Caki2 (cell line): ENCODE measurements around the gene AIFM1. TPM values are rescaled to one million over a fixed set of nuclear protein-coding genes. Genes with fewer than 3 reads are reported as not detected.

Experiments
- DNase-seq: peaks from one replicate; pipeline ENCODE4 v3.0.0-alpha.2; 2015; ENCODE audit warnings: low read depth
- in situ Hi-C: cut with HindIII; loops from 2 replicates; pipeline ENCODE4 v1.10.0; 2016; ENCODE audit warnings: low sequenced_read_pairs, low pct_unique_long_range_greater_than_20kb, mixed read lengths
- total RNA-seq: library from RNA; depleted of rRNA; stranded (reverse); fragments of >200 nt; shearing (Covaris generic); gene quantifications from 2 replicates; pipeline ENCODE4 v1.2.3, GENCODE V29; 2014; ENCODE audit warnings: low replicate concordance

AIFM1 gene
- total RNA-seq, 1 experiment from 2014 or later: 29.7 TPM

DNA sequence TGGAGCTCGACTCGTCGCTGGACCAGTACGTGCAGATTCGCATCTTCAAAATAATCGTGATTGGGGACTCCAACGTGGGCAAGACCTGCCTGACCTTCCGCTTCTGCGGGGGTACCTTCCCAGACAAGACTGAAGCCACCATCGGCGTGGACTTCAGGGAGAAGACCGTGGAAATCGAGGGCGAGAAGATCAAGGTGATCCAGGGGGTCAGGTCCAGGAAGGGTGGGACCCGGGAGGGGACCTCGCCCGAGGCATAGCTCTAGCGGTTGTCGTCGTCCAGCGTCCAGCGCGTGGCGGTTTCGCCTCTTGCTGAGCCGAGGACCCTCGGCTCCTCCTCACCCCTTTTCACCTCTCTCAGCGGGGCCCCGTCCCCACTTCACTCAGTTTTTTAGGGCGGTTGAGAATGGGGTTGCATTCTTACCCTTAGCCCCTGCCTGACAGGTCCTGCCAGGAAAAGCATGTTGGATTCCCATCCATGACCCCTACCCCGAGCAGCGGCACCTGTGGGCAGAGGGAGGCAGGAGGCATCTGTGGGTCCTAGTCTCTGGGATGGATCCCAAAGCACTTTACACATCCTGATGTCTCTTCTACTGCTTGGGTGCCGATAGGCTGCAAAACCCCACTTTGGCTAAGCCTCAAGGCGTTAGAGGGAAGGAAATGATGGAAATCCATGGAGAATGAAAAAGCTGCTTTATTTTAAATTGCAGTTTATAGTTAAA, 6.6 kb upstream of the AIFM1 start:
- DNase-seq: no peak
- in situ Hi-C loops: no loop called here

DNA sequence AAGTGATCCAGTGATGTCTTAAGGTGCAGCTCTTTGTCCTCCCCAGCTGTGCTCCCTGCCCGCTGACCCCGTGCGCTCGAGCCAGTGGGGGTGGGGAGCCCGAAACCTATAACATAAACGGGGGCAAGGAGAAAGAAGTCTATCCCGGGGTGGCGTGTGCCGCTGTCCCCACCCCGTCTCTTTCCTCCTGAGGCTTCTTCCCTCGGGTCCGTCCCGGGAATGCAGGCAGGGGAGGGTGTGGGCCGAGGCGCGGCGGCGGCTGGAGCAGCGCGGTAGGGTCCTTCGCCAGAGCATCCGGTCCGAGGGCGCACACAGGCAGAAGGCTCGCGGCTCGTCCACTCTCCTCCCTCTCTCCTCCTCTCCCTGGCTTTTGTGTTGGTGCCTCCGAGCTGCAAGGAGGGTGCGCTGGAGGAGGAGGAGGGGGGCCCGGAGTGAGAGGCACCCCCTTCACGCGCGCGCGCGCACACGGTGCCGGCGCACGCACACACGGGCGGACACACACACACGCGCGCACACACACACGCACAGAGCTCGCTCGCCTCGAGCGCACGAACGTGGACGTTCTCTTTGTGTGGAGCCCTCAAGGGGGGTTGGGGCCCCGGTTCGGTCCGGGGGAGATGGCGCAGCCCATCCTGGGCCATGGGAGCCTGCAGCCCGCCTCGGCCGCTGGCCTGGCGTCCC, 5.9 kb upstream of the AIFM1 start, which contains the start of gene RAB33A:
Gene RAB33A (plus strand): TSS at position 517 of the 681 bp plus-strand sequence. CDS start 101 bp downstream, at position 618.
- no peak for DNase-seq
- in situ Hi-C loops: no loop called here

DNA sequence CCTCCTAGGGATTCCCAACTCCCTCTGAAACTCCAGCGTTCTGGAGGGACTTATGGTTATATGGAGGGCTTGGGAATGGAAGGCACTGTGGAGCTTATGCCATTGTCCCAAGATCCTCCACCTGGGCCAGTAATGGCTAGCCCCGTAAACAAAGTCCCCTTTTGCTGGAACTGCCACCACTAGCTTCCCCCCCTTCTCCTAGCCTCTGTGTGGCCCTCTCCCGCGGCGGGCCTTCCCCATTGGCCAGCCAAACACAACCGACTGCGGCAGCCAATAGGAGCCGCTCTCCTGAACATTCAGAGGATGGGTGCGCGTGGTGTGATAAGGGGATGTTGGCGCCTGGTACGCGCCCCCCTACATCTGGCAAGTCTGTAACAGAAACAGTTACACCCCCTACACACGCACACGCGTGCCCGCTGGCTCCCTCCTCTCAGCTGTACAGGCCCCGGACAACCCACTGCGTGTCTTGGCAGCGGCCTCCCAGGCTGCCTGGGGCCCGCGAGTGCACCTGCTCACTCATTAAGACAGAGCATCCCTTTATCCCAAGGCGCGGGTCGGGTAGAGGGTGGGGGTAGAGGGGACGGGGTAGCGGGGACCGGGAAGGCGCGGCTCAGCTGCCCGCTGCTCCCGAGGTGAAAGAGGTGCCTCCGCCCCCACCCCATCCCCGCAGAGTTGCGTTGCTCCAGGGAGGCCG, 5.3 kb upstream of the AIFM1 start:
- no peak for DNase-seq
- in situ Hi-C loops: no loop called here

DNA sequence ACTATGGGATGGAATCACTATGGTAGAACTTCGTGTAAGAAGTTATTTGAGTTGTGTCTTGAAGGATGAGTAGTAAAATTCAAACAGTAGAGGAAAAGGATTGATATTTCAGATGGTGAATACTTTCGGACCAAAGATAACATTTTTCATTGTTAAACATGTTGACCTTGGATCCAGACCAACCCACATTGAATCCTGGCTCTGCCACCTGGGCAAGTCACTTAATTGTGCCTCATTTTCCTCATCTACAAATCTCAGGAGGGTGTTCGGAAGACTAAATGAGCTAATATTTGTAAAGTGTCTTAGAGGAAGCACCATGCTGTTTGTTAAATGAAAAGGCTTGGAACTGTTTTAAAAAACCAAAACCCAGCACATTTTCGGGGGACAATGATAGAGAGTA, 1.4 kb upstream of the AIFM1 start:
- in situ Hi-C loops: no loop called here
- DNase-seq: no peak

DNA sequence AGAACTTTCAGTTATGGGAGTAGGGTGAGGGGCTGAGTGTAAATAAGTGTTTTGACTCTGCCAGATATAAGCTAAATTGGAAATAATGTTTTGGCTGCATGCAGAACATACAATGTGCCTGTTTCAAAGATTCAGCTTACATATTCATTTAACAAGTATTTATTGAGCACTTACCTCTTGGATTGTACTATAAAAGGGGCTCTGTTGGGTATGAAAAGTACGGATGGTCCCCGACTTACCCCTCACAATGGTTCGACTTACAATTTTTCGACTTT, 799 bp upstream of the AIFM1 start:
- in situ Hi-C loops: no loop called here
- no peak for DNase-seq

DNA sequence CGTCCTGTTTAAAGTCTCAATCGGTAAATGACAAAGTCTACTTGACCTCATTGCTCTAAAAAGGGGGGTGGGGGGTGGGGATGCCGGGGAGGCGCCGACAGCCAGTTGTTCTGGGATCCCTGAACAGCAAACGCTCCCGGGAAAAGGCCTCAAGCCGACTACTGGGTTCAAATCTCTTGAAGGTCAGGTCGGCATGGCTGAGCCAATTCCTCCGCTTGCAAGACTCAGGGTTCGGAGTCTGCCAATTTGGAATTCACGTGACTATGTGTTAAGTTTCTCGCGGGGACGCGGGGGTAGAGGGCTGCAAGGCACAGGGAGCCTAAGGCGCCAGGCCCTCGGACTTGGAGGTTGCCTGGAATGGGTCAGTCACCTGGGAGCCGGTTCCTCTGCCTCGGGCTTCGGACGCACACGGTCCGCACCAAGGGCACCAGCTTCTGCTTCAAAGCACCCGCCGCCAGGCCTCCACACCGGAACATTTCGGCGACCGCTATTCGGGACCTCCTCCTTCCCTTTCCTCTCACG, 399 bp downstream of the AIFM1 start:
- in situ Hi-C loops: no loop called here
- no peak for DNase-seq

DNA sequence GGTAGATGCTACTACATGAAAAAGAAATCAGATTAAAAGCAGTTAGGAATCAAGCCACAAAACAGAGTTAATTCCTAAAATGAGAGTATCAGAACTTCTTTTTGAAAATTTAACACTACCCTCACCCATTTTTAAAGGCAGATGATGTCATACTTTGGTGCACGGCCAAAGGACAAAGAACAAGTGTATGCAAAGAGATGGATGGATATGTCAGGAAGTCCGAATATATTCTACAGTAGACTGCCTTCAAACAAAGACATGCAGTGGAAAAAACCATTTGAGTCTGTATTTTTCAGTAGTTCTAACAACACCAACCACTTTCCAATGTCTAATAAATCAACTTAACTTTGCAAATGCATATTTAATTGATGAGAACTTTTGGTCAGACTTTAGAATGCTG, 2.2 kb downstream of the AIFM1 start:
- in situ Hi-C loops: no loop called here
- no peak for DNase-seq

DNA sequence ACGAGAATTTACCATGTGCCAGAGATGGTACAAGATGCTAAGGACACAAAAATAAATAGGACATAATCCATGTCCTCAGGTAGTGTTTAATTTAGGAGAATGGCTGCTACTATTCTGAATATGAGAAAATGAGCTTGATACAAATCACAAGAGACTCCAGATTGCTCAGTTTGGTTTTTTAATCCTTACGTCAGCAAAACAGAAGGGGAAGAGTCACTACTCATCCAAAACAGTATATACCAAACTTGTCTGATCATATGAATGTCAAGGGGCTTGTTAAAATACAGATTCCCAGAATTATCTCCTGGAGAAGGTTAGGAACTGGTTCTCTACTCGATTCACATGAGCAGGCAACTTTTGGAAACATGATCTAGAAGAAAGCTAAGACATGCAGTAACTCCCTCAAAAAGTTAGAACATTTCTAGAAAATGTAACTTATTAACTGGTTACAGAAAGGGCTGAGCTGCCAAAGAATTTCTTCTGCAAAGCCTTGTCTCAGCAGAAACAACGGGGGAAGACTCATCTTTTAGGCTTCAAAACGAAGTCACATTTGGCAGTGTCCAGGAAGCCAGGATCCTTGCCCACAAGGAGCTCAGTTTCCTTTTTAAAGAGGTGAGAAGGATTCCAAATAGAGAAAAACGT, 3.4 kb downstream of the AIFM1 start:
- in situ Hi-C loops: no loop called here
- DNase-seq: no peak

DNA sequence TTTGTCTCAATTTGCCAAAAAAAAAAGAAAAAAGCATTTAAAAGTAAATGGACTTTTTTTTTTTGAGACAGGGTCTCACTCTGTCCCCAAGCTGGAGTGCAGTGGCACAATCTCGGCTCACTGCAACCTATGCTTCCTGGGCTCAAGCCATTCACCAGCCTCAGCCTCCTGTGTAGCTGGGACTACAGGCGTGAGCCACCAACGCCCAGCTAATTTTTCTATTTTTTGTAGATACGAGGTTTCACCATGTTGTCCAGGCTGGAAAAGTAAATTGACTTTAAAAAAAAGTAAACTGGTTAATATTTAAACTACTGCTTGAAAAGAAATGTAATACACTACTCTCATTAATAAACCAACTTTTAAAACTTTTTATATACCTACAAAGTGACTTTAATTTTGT, 5.9 kb downstream of the AIFM1 start:
- DNase-seq: no peak
- in situ Hi-C loops: no loop called here

DNA sequence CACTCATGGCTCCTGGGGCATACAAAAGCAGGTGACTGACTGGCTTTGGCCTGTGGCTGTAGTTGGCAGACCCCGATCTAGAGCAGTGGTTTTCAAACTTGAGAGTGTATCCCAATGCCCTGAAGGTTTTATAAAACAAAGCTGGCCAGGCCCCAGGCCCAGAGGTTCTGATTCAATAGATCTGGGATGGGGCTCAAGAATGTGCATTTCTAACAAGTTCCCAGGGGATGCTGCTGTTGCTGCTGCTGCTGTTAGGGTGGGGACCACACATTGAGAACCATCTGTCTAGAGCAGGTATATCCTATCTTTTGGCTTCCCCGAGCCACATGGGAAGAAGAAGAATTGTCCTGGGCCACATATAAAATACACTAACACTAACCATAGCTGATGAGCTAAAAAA, 7.3 kb downstream of the AIFM1 start:
- in situ Hi-C loops: no loop called here
- no peak for DNase-seq

DNA sequence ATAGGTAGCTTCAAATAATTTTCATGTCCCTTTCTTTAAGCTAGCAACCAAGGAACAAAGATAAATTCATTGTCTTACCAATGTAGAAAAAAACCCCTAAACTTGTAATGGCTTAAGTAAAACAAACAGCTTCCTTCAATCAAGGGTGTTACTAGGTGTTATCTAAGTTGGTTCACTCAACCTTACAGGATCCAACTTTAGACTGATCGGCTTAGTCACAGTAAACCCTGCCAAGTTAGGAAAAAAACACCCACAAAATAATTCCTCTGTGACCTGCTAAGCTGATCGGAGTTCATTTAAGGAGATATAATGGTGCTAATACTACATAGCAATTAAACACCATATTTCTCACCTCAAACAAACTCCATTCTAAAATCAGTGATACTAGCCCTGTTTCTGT, 10.1 kb downstream of the AIFM1 start:
- in situ Hi-C loops: no loop called here
- no peak for DNase-seq

DNA sequence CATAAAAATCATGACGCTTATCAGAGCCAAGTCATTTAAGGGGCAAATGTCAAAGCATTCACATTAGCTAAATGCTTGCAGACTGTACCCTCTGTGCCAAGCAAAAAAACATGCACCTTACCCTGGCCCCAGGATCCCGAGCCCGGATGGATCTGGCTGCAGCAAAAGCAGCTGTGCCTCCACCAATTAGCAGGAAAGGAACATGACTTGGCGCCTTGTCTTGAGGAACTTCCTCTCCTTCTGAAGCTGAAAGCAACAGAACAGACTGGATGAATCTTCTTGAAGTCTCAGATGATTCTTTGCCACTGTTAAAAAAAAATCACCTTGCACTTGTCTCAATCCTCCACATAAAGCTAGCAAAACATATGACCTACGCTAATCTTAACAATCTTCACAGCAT, 18.0 kb downstream of the AIFM1 start:
- in situ Hi-C loops: no loop called here
- no peak for DNase-seq

DNA sequence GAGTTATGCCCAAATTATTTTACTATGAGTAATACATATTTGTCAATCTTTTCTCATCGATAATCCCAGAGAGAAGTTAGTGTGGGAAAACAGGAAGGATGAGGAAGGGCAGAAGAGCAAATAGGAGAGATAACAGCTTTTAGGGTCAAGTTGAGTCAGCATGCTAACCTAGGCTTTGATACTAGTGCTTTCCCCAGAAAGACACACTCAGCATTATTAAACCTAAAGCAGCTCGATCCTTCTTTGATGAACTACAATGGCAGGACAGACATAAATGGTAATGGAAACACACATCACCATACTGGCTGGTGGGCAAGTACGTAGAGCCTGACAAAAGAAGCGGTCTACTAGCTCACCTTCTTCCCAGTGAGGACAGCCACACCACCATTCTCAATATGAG, 20.5 kb downstream of the AIFM1 start:
- in situ Hi-C loops: no loop called here
- no peak for DNase-seq

DNA sequence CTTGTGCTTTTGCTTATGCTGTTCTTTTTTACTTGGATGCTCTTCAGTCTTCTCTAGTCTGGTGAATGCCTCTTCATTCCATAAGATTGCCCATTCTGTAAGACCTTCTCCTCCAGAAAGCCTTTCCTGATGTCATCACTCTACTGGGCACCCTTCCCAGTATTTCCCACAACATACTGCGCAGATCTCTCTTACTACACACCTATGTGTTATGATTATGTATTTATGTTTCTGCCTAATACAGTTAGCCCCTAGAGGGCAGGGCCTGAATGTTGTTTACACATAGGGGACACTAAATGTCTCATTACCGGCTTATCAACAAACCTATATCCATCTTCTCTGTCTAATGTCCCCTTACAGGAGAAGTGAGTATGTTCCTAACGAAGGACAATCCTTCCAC, 21.1 kb downstream of the AIFM1 start:
- in situ Hi-C loops: no loop called here
- DNase-seq: no peak

DNA sequence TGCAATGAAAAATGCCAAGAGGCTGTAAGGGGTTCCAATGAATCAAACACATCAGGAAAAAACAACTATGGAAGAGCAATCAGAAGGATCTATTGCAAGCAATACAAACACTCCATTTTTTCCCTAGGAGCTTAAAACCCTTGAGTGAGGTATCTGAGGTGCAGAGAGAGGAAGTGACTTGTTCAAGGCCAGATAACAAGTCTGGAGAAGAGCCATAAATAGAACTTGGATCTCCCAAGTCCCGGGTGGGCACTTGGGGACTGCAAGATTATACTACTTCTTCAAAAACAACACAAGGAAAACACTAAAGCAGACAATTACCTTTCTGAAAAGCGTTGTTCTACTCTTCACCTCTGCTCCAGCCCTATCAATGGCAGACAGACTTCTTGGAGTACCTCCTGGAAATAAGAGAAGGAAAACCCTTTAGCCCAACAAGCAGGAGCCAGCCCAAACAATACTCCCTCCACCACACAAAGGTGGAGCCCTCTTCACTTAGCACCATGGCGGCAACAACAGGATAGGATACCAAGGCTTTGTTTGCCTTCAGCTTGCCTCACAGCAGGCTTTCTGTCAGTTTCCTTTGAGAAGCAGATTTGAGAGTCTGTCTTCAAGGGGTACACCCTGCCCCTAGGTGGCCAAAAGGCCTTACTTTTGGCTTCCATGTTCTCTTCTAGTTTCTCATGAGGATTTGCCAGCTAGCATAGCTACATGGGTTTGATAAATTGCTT, 26.0 kb downstream of the AIFM1 start:
- DNase-seq: no peak
- in situ Hi-C loops: no loop called here

DNA sequence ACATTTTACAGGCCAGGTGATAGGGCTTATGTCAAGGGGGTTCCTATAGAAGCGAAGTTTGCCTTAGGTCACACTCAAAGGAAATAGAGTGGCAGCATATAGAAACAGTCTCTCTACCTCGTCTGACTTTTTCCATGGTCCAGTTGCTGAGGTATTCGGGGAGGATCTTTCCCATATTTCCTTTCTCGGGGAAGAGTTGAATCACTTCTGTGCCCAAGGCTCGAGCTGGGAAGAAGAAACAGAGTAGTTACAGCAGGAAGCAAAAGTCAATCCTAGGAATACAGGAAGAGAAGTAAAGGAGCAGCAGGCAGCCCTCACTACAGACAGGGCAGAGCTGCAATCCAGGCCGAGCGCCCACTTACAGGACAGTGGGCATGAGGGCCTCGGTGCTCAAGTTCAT, 28.7 kb downstream of the AIFM1 start:
- no peak for DNase-seq
- in situ Hi-C loops: no loop called here

DNA sequence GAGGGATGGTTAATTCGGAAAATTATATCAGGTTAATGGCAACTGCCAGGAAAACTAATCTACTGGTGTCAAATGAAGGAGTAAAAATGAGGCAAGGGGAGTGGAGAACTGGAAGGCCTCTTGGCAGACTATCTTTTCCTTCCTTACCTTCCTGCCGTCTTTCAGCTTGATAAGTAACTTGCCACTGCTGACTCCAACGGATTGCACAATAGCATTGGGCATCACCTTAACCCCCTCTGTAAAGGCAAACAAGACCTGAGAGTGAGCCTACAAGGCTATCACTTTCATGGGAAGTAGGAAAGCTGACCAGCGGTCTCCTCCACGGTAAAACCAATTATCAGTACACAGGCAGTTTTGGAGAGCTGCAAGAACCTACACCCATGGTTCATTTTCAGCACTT, 29.1 kb downstream of the AIFM1 start:
- in situ Hi-C loops: no loop called here

DNA sequence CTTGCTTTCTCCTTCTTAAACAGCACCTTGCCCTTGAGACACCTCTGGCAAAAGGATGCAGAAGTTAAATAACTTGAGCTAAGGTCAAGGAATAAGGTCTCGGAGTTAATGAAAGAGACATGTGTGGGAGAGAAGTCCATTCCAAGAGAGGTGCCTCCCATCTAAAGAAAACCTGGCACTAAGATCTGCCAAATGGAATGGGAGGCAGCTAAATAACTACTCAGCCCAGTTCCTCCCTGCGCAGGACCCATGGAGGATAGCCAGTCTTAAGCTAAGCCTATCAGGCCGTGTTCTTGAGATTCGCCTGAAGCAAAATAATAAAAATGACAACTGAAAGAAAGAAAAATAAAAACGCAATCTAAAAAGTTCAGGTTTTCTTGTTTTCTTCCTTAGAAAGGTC, 34.7 kb downstream of the AIFM1 start:
- no peak for DNase-seq
- in situ Hi-C loops: no loop called here

More for the DNA sequence above, 29.1 kb downstream of the AIFM1 start:
- DNase-seq: no peak
